Neural cell (in vitro differentiated cells): ENCODE results near the gene RYR1. TPM values are rescaled to one million over a fixed set of nuclear protein-coding genes. Genes with fewer than 3 reads are reported as not detected.

Experiments
- H2AFZ ChIP-seq: fragments of 200-600, 300-800 bp; sonication (generic), shearing (Covaris generic); 2 replicates; pipeline ENCODE4 v1.6.0; 2014; ENCODE audit warnings: low read depth, mild to moderate bottlenecking, antibody characterized with exemption, low read length, moderate library complexity
- H3F3A ChIP-seq: fragments of 200-600 bp; shearing (Covaris generic); 2 replicates; pipeline ENCODE4 v1.6.1; 2016; ENCODE audit warnings: mild to moderate bottlenecking, moderate library complexity, mixed read lengths, antibody characterized with exemption, low read length; ENCODE audit not compliant: insufficient read depth, poor library complexity, severe bottlenecking
- H3K27ac ChIP-seq: fragments of 200-600, 300-800 bp; sonication (generic), shearing (Covaris generic); 2 replicates; pipeline ENCODE4 v1.5.1; 2014; ENCODE audit warnings: mild to moderate bottlenecking, low read length, moderate library complexity
- H3K27me3 ChIP-seq: fragments of 300-800, 200-600 bp; sonication (generic), shearing (Covaris generic); 2 replicates; pipeline ENCODE4 v1.6.0; 2014; ENCODE audit warnings: mild to moderate bottlenecking, low read depth, low read length, moderate library complexity; ENCODE audit not compliant: insufficient read depth
- H3K36me3 ChIP-seq: fragments of 300-800, 200-600 bp; sonication (generic), shearing (Covaris generic); 2 replicates; pipeline ENCODE4 v1.5.1; 2014; ENCODE audit warnings: mild to moderate bottlenecking, antibody characterized with exemption, low read length, moderate library complexity; ENCODE audit not compliant: insufficient read depth
- H3K4me2 ChIP-seq: fragments of 300-800, 200-600 bp; sonication (generic), shearing (Covaris generic); 2 replicates; pipeline ENCODE4 v1.6.0; 2014; ENCODE audit warnings: mild to moderate bottlenecking, low read length
- H3K4me3 ChIP-seq: fragments of 300-800, 200-600 bp; sonication (generic), shearing (Covaris generic); 2 replicates; pipeline ENCODE4 v1.5.1; 2014; ENCODE audit warnings: mild to moderate bottlenecking, low read length, moderate library complexity
- H3K79me2 ChIP-seq: fragments of 200-600 bp; shearing (Covaris generic); replicated peaks from 2 replicates; pipeline ENCODE4 v1.6.0; 2014; ENCODE audit warnings: mild to moderate bottlenecking, low read length, moderate library complexity; ENCODE audit not compliant: insufficient read depth
- H3K9ac ChIP-seq: fragments of 300-800, 200-600 bp; sonication (generic), shearing (Covaris generic); 2 replicates; pipeline ENCODE4 v1.6.1; 2016; ENCODE audit warnings: mild to moderate bottlenecking, low read length, mixed read lengths
- H3K9me2 ChIP-seq: fragments of 200-600 bp; shearing (Covaris generic); 2 replicates; pipeline ENCODE4 v1.6.1; 2016; ENCODE audit warnings: mild to moderate bottlenecking, low read length, mixed read lengths; ENCODE audit not compliant: insufficient read depth
- H3K9me3 ChIP-seq: fragments of 200-600, 300-800 bp; sonication (generic), shearing (Covaris generic); 2 replicates; pipeline ENCODE4 v1.6.1; 2016; ENCODE audit warnings: mild to moderate bottlenecking, mixed run types, low read length, moderate library complexity, mixed read lengths
- H4K20me1 ChIP-seq: fragments of 200-600 bp; shearing (Covaris generic); 2 replicates; pipeline ENCODE4 v1.6.1; 2016; ENCODE audit warnings: mild to moderate bottlenecking, mixed run types; ENCODE audit not compliant: insufficient read depth
- EP300 ChIP-seq: fragments of 450-650 bp; conservative IDR thresholded peaks from 2 replicates; pipeline ENCODE4 v1.6.1; 2014; ENCODE audit warnings: antibody characterized with exemption, mild to moderate bottlenecking, moderate library complexity; ENCODE audit not compliant: poor library complexity, severe bottlenecking
- EZH2 ChIP-seq: fragments of 200-600, 300-800 bp; shearing (Covaris generic), sonication (generic); IDR thresholded peaks from 2 replicates; pipeline ENCODE4 v1.6.1; 2014; ENCODE audit warnings: antibody characterized with exemption, low read length, borderline replicate concordance, mild to moderate bottlenecking; ENCODE audit not compliant: insufficient read depth, poor library complexity, severe bottlenecking
- MXI1 ChIP-seq: fragments of 450-650 bp; conservative IDR thresholded peaks from 2 replicates; pipeline ENCODE4 v1.6.1; 2014; ENCODE audit warnings: antibody characterized with exemption, mild to moderate bottlenecking; ENCODE audit not compliant: poor library complexity, severe bottlenecking
- POLR2AphosphoS5 ChIP-seq: IDR thresholded peaks from 2 replicates; pipeline ENCODE4 v1.6.1; 2012
- RAD21 ChIP-seq: fragments of 450-650 bp; conservative IDR thresholded peaks from 2 replicates; pipeline ENCODE4 v1.6.1; 2014; ENCODE audit warnings: antibody characterized with exemption, mild to moderate bottlenecking, moderate library complexity
- SMC3 ChIP-seq: fragments of 450-650 bp; conservative IDR thresholded peaks from 2 replicates; pipeline ENCODE4 v1.6.1; 2014; ENCODE audit warnings: antibody characterized with exemption, mild to moderate bottlenecking, moderate library complexity; ENCODE audit not compliant: poor library complexity
- TAF1 ChIP-seq: IDR thresholded peaks from 2 replicates; pipeline ENCODE4 v1.6.1; 2012; ENCODE audit warnings: low read depth
- polyA plus RNA-seq: library from polyadenylated mRNA; depleted of rRNA; stranded (reverse); fragments of >200 nt; gene quantifications from 2 replicates; pipeline ENCODE4 v1.2.3, GENCODE V29; 2014
- TF ChIP-seq, protein P1 (sequence below): IDR thresholded peaks from 2 replicates; pipeline ENCODE4 v1.6.1; 2012; ENCODE audit warnings: borderline replicate concordance
- TF ChIP-seq, protein P2 (sequence below): fragments of 450-650 bp; IDR thresholded peaks from 2 replicates; pipeline ENCODE4 v1.5.1; 2014; ENCODE audit warnings: antibody characterized with exemption, mild to moderate bottlenecking, moderate library complexity; ENCODE audit not compliant: poor library complexity, severe bottlenecking

Gene RYR1
- polyA plus RNA-seq, 1 donor from 2014 or later, result 0.69 TPM

DNA sequence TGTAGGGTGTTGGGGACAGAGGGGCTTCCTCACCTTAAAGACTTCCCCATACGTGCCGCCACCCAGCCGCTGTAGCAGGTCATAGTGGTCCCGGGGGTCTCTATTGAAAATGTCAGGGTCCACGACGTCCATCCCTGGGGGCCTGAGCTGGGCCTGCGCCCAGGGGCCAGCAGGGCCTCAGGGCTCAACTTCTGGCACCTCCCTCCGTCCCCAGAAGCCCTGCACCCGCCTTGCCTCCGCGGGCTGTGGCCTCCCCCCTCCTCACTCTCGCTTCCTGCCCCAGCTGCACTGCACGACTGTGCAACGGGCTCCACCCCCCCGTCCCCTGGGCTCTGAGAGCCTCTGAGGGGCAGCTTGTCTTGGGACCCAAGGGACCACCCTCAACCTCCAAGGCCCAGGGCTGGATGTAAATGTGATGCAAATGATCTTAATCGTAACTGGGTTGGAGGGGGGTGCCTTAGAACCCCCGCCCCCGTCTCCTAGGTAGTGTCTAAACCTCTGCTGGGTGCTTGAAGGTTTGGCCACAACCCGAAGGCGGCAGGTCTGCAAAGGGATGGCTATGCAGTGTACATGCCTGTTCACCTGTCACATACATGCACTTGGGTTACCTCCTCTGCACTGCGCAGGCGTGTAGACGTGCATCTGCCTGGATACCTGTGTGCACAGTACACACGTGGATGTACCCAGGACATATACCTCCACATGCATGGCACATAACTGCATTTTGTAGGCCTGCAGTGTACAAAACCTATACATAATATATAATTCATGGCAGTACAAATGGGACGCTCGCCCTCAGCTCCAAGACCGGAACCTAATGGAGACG is 184.5 kb downstream of the RYR1 start, which contains the start of gene MAP4K1:
TSS of gene MAP4K1 (minus strand) at position 190 of the 826 bp plus-strand sequence. CDS start at position 132, 58 bp downstream.
- peak within 1 kb of the TSS; percentile 4 for H3K4me2 ChIP-seq
- no peaks in the 10 kb centered on the region for H3K27me3 ChIP-seq
- peak within 1 kb of the TSS; percentile 73 for H3K9ac ChIP-seq
- H3K79me2 ChIP-seq, result peaks cover 11% of the 10 kb centered on the region
- H3K36me3 ChIP-seq, result no peaks in the 10 kb centered on the region
- peak within 1 kb of the TSS; percentile 76 for H3K4me3 ChIP-seq
- no peaks in the 10 kb centered on the region for H4K20me1 ChIP-seq
- no peaks in the 10 kb centered on the region for H3K9me3 ChIP-seq
- peak within 1 kb of the TSS; percentile 85 for H3K27ac ChIP-seq
- H3F3A ChIP-seq, result no peaks in the 10 kb centered on the region
- no peak for TF ChIP-seq RAD21
- no peak for TF ChIP-seq EP300
- no peak for TF ChIP-seq EZH2
- no peak for TF ChIP-seq POLR2AphosphoS5
- no peaks in the 10 kb centered on the region for H3K9me2 ChIP-seq
- H2AFZ ChIP-seq, result peak within 1 kb of the TSS; percentile 30

DNA sequence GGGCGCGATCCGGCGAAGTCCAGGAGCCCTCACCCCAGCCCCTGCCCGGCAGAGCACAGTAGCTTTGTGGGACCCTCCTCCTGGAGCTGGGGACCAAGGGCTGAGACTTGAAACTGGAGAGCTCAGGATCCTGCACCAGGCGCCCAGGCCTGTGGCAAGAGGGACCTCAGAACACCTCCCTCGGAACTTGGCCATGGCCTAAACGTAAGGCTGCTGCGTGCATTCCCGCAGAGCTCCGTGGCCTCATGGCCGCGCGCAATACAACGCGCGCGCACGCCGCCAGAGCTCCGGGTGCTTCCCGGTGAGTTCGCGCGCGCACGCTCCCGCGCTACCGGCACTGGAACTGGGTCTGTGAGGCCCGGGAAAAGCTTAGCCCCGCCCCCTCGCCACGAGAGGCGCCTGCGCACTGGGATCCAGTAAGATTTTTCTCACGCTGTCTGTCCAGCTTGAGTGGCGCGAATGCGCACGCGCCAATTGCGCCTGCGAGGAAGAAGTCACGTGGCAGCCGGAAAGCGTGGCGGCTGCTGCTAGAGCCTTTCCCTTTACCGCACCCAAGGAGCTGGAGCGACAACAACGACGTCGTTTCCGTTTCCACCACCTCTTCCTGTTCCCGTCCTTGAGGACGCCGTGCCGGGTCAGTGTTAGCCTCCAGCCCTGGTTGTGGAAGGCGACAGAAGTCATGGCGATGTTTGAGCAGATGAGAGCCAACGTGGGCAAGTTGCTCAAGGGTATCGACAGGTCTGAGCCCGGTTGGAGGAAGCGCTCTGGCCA is 185.3 kb downstream of the RYR1 start, which contains the start of gene EIF3K:
TSS of gene EIF3K (plus strand) at position 599 of the 771 bp plus-strand sequence. CDS start at position 680, 81 bp downstream.
- Histone ChIP-seq H3K79me2 (peaks cover 11% of the 10 kb centered on the region), H3K4me3 (peak within 1 kb of the TSS; percentile 76), H3K9me2 (no peaks in the 10 kb centered on the region), H3K36me3 (no peaks in the 10 kb centered on the region), H2AFZ (peak within 1 kb of the TSS; percentile 45), H4K20me1 (no peaks in the 10 kb centered on the region), H3K27me3 (no peaks in the 10 kb centered on the region), H3F3A (no peaks in the 10 kb centered on the region), H3K9me3 (no peaks in the 10 kb centered on the region), H3K4me2 (peak within 1 kb of the TSS; percentile 97), H3K9ac (peak within 1 kb of the TSS; percentile 84), H3K27ac (peak within 1 kb of the TSS; percentile 85)
- TF ChIP-seq, protein P1, sequence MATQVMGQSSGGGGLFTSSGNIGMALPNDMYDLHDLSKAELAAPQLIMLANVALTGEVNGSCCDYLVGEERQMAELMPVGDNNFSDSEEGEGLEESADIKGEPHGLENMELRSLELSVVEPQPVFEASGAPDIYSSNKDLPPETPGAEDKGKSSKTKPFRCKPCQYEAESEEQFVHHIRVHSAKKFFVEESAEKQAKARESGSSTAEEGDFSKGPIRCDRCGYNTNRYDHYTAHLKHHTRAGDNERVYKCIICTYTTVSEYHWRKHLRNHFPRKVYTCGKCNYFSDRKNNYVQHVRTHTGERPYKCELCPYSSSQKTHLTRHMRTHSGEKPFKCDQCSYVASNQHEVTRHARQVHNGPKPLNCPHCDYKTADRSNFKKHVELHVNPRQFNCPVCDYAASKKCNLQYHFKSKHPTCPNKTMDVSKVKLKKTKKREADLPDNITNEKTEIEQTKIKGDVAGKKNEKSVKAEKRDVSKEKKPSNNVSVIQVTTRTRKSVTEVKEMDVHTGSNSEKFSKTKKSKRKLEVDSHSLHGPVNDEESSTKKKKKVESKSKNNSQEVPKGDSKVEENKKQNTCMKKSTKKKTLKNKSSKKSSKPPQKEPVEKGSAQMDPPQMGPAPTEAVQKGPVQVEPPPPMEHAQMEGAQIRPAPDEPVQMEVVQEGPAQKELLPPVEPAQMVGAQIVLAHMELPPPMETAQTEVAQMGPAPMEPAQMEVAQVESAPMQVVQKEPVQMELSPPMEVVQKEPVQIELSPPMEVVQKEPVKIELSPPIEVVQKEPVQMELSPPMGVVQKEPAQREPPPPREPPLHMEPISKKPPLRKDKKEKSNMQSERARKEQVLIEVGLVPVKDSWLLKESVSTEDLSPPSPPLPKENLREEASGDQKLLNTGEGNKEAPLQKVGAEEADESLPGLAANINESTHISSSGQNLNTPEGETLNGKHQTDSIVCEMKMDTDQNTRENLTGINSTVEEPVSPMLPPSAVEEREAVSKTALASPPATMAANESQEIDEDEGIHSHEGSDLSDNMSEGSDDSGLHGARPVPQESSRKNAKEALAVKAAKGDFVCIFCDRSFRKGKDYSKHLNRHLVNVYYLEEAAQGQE, result peak; percentile 44
- TF ChIP-seq SMC3 (peak; percentile 62), POLR2AphosphoS5 (peak; percentile 83), TAF1 (peak; percentile 79), MXI1 (peak; percentile 97), RAD21 (peak; percentile 46), EP300 (peak; percentile 46), EZH2 (no peak)
- TF ChIP-seq, protein P2, sequence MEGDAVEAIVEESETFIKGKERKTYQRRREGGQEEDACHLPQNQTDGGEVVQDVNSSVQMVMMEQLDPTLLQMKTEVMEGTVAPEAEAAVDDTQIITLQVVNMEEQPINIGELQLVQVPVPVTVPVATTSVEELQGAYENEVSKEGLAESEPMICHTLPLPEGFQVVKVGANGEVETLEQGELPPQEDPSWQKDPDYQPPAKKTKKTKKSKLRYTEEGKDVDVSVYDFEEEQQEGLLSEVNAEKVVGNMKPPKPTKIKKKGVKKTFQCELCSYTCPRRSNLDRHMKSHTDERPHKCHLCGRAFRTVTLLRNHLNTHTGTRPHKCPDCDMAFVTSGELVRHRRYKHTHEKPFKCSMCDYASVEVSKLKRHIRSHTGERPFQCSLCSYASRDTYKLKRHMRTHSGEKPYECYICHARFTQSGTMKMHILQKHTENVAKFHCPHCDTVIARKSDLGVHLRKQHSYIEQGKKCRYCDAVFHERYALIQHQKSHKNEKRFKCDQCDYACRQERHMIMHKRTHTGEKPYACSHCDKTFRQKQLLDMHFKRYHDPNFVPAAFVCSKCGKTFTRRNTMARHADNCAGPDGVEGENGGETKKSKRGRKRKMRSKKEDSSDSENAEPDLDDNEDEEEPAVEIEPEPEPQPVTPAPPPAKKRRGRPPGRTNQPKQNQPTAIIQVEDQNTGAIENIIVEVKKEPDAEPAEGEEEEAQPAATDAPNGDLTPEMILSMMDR, result no peak
